Measurements from ENCODE around the gene CDC25B. TPM values are rescaled to one million over a fixed set of nuclear protein-coding genes. Genes with fewer than 3 reads are reported as not detected.

The CDC25B gene
- total and polyA plus RNA-seq, 8 donors = 9.4 to 56.5 (median 25.1) TPM

- H3K4me3 ChIP-seq = peak overlapping the region in 3 of 4 donors; percentile 61 to 77 (median 70)
- peaks cover 41 to 76% (median 59%) of the 10 kb centered on the region in 4 donors for H3K4me1 ChIP-seq
- DNase-seq = peak in 1 of 2 donors; percentile 12
- WGBS, 5 donors = 61 to 77% (median 72%) methylated on average over 17 of the region's 17 CpGs
- H3K36me3 ChIP-seq = peaks cover 0 to 25% (median 8%) of the 10 kb centered on the region in 4 donors
- H3K27ac ChIP-seq = peak overlapping the region in 4 of 5 donors; percentile 5 to 90 (median 50)
- no peak for TF ChIP-seq CTCF (IDR thresholded peaks at IDR 0.05)
- TF ChIP-seq POLR2AphosphoS5 (IDR thresholded peaks at IDR 0.05) = no peak
- TF ChIP-seq EP300 (IDR thresholded peaks at IDR 0.05) = no peak
- TF ChIP-seq POLR2A (IDR thresholded peaks at IDR 0.05) = no peak
- intact Hi-C loops (cut with DNase I; ENCODE audit: low total_unique reads) = loop anchor here (5.0 kb wide), 1 partner anchor 68 kb away; no protein-coding TSS in a partner anchor
- peaks cover 0 to 2% (median 0%) of the 10 kb centered on the region in 3 donors for H3K27me3 ChIP-seq
- no peaks in the 10 kb centered on the region for H3K9me3 ChIP-seq
These were observed 11.8 kb upstream of the CDC25B start for GRCh38 chr20:3784216-3784853.

GRCh38 chr20:3784863-3785239 is 11.3 kb upstream of the CDC25B start:
- Histone ChIP-seq H3K4me1 (peaks cover 41 to 76% (median 59%) of the 10 kb centered on the region in 4 donors), H3K9me3 (no peaks in the 10 kb centered on the region), H3K36me3 (peaks cover 0 to 25% (median 8%) of the 10 kb centered on the region in 4 donors), H3K27ac (peak overlapping the region in 3 of 5 donors; percentile 5 to 90 (median 88)), H3K27me3 (no peaks in the 10 kb centered on the region), H3K4me3 (peak overlapping the region; percentile 61 to 77 (median 70))
- intact Hi-C loops (cut with DNase I; ENCODE audit: low total_unique reads) = loop anchor here (5.0 kb wide), 1 partner anchor 67 kb away; no protein-coding TSS in a partner anchor
- no peak for DNase-seq
- WGBS, 5 donors = 69 to 86% (median 77%) methylated on average over 6 of the region's 6 CpGs
- TF ChIP-seq CTCF (IDR thresholded peaks at IDR 0.05) = no peak
- no peak for TF ChIP-seq POLR2A (IDR thresholded peaks at IDR 0.05)
- no peak for TF ChIP-seq POLR2AphosphoS5 (IDR thresholded peaks at IDR 0.05)
- no peak for TF ChIP-seq EP300 (IDR thresholded peaks at IDR 0.05)

- Histone ChIP-seq H3K36me3 (peaks cover 0 to 25% (median 8%) of the 10 kb centered on the region in 4 donors), H3K4me1 (peaks cover 41 to 75% (median 58%) of the 10 kb centered on the region in 4 donors), H3K4me3 (peak overlapping the region; percentile 61 to 77 (median 70)), H3K27ac (peak overlapping the region; percentile 66 to 90 (median 87)), H3K27me3 (no peaks in the 10 kb centered on the region), H3K9me3 (no peaks in the 10 kb centered on the region)
- intact Hi-C loops (cut with DNase I; ENCODE audit: low total_unique reads) = no loop called here
- WGBS, 5 donors = 19 to 79% (median 26%) methylated on average over 11 to 79 of the region's 79 CpGs
- TF ChIP-seq POLR2AphosphoS5 (IDR thresholded peaks at IDR 0.05) = no peak
- TF ChIP-seq CTCF (IDR thresholded peaks at IDR 0.05) = no peak
- no peak for TF ChIP-seq POLR2A (IDR thresholded peaks at IDR 0.05)
- TF ChIP-seq EP300 (IDR thresholded peaks at IDR 0.05) = no peak
- peak; percentile 42 to 62 for DNase-seq
These were observed 10.6 kb upstream of the CDC25B start for GRCh38 chr20:3785240-3786125.

GRCh38 chr20:3786126-3786484 is 10.0 kb upstream of the CDC25B start:
- H3K27ac ChIP-seq = peak overlapping the region; percentile 66 to 90 (median 87)
- H3K4me1 ChIP-seq = peaks cover 37 to 69% (median 53%) of the 10 kb centered on the region in 4 donors
- DNase-seq = peak; percentile 45 to 87
- peaks cover 0 to 25% (median 8%) of the 10 kb centered on the region in 4 donors for H3K36me3 ChIP-seq
- WGBS, 5 donors = 0 to 3% (median 0%) methylated on average over 18 to 35 of the region's 35 CpGs; no CpG with 5 or more reads in 1 of the 5 donors
- no peak for TF ChIP-seq EP300 (IDR thresholded peaks at IDR 0.05)
- TF ChIP-seq POLR2A (IDR thresholded peaks at IDR 0.05) = no peak
- TF ChIP-seq CTCF (IDR thresholded peaks at IDR 0.05) = no peak
- no peak for TF ChIP-seq POLR2AphosphoS5 (IDR thresholded peaks at IDR 0.05)
- H3K4me3 ChIP-seq = peak overlapping the region; percentile 61 to 77 (median 70)
- H3K9me3 ChIP-seq = no peaks in the 10 kb centered on the region
- intact Hi-C loops (cut with DNase I; ENCODE audit: low total_unique reads) = no loop called here
- H3K27me3 ChIP-seq = no peaks in the 10 kb centered on the region

Measured in stomach (tissue), 9 donors.